H9 (cell line): ENCODE data around the gene RPL39L. TPM values are rescaled to one million over a fixed set of nuclear protein-coding genes. Genes with fewer than 3 reads are reported as not detected.

Experiments
- DNase-seq: peaks from one replicate; pipeline ENCODE4 v3.0.0-alpha.2; 2017
- H2AFZ ChIP-seq: one replicate; pipeline ENCODE4 v1.6.1; 2013; ENCODE audit warnings: mild to moderate bottlenecking, low read length, control low read depth, moderate library complexity
- H2AK5ac ChIP-seq: 2 replicates; pipeline ENCODE4 v1.6.1; 2013; ENCODE audit warnings: low read length, control low read depth, mixed read lengths; ENCODE audit not compliant: insufficient read length
- H2BK120ac ChIP-seq: one replicate; pipeline ENCODE4 v1.6.1; 2013; ENCODE audit warnings: low read depth, mild to moderate bottlenecking, low read length, control low read depth, inconsistent platforms; ENCODE audit not compliant: poor library complexity, severe bottlenecking
- H2BK12ac ChIP-seq: 2 replicates; pipeline ENCODE4 v1.6.1; 2013; ENCODE audit warnings: low read length, control low read depth, mixed read lengths, low read depth; ENCODE audit not compliant: insufficient read length
- H2BK15ac ChIP-seq: 2 replicates; pipeline ENCODE4 v1.6.1; 2013; ENCODE audit warnings: low read depth, low read length, control low read depth
- H2BK20ac ChIP-seq: one replicate; pipeline ENCODE4 v1.6.1; 2013; ENCODE audit warnings: low read depth, mild to moderate bottlenecking, low read length, control low read depth, inconsistent platforms; ENCODE audit not compliant: poor library complexity, severe bottlenecking
- H2BK5ac ChIP-seq: 2 replicates; pipeline ENCODE4 v1.6.1; 2013; ENCODE audit warnings: low read length, control low read depth, mixed read lengths; ENCODE audit not compliant: insufficient read length
- H3K14ac ChIP-seq: 2 replicates; pipeline ENCODE4 v1.6.1; 2013; ENCODE audit warnings: low read length, control low read depth; ENCODE audit not compliant: insufficient read depth
- H3K18ac ChIP-seq: 2 replicates; pipeline ENCODE4 v1.6.1; 2013; ENCODE audit warnings: low read depth, mild to moderate bottlenecking, mixed read lengths, low read length, control low read depth; ENCODE audit not compliant: insufficient read length
- H3K23ac ChIP-seq: 2 replicates; pipeline ENCODE4 v1.6.1; 2013; ENCODE audit warnings: low read length, control low read depth, mixed read lengths, low read depth; ENCODE audit not compliant: insufficient read length
- H3K23me2 ChIP-seq: 2 replicates; pipeline ENCODE4 v1.6.1; 2013; ENCODE audit warnings: low read depth, mild to moderate bottlenecking, mixed read lengths, low read length, control low read depth; ENCODE audit not compliant: insufficient read length, poor library complexity, severe bottlenecking
- H3K27ac ChIP-seq: 2 replicates; pipeline ENCODE4 v1.5.1; 2013; ENCODE audit warnings: low read length, control low read depth, mixed read lengths, low read depth; ENCODE audit not compliant: insufficient read length
- H3K27me3 ChIP-seq: 2 replicates; pipeline ENCODE4 v1.6.1; 2013; ENCODE audit warnings: low read length, control low read depth, inconsistent platforms; ENCODE audit not compliant: insufficient read depth
- H3K4ac ChIP-seq: 2 replicates; pipeline ENCODE4 v1.6.1; 2013; ENCODE audit warnings: low read depth, mild to moderate bottlenecking, control low read depth, inconsistent platforms, low read length, moderate library complexity
- H3K4me1 ChIP-seq: 2 replicates; pipeline ENCODE4 v1.6.1; 2013; ENCODE audit warnings: low read length, control low read depth, inconsistent platforms; ENCODE audit not compliant: insufficient read depth
- H3K4me2 ChIP-seq: 2 replicates; pipeline ENCODE4 v1.6.1; 2013; ENCODE audit warnings: low read length, control low read depth, mixed read lengths; ENCODE audit not compliant: insufficient read length, insufficient read depth
- H3K56ac ChIP-seq: 2 replicates; pipeline ENCODE4 v1.6.1; 2013; ENCODE audit warnings: low read depth, mild to moderate bottlenecking, mixed read lengths, low read length, control low read depth; ENCODE audit not compliant: insufficient read length
- H3K79me1 ChIP-seq: 2 replicates; pipeline ENCODE4 v1.6.1; 2013; ENCODE audit warnings: low read depth, mild to moderate bottlenecking, moderate library complexity, low read length, control low read depth, inconsistent platforms; ENCODE audit not compliant: insufficient read depth, poor library complexity, severe bottlenecking
- H3K79me2 ChIP-seq: 2 replicates; pipeline ENCODE4 v1.6.1; 2013; ENCODE audit warnings: low read length, control low read depth, inconsistent platforms; ENCODE audit not compliant: insufficient read depth
- H3K9ac ChIP-seq: 2 replicates; pipeline ENCODE4 v1.6.1; 2013; ENCODE audit warnings: low read length, control low read depth, mixed read lengths; ENCODE audit not compliant: insufficient read length; ENCODE audit errors: extremely low read depth
- H3K9me3 ChIP-seq: one replicate; pipeline ENCODE4 v1.6.1; 2013; ENCODE audit warnings: low read depth, low read length, inconsistent platforms; ENCODE audit not compliant: control insufficient read depth
- H3T11ph ChIP-seq: one replicate; pipeline ENCODE4 v1.6.1; 2013; ENCODE audit warnings: mild to moderate bottlenecking, low read length, control low read depth, inconsistent platforms
- H4K20me1 ChIP-seq: one replicate; pipeline ENCODE4 v1.6.1; 2013; ENCODE audit not compliant: control insufficient read depth, insufficient read length, insufficient read depth
- H4K5ac ChIP-seq: 2 replicates; pipeline ENCODE4 v1.6.1; 2013; ENCODE audit warnings: low read depth, mild to moderate bottlenecking, mixed read lengths, low read length, control low read depth; ENCODE audit not compliant: insufficient read length
- H4K8ac ChIP-seq: replicated peaks from 2 replicates; pipeline ENCODE4 v1.6.1; 2013; ENCODE audit warnings: low read length, control low read depth, mixed read lengths, low read depth; ENCODE audit not compliant: insufficient read length
- H4K91ac ChIP-seq: 2 replicates; pipeline ENCODE4 v1.6.1; 2013; ENCODE audit warnings: low read depth, mild to moderate bottlenecking, moderate library complexity, mixed read lengths, low read length, control low read depth; ENCODE audit not compliant: insufficient read length
- H3K27ac Mint-ChIP-seq, 3 experiments: 2 replicates in 2 of 3; 3 replicates in 1 of 3; pipeline ENCODE4 v1.8.0; 2020 to 2021; ENCODE audit warnings: mixed read lengths in 3 of 3, mild to moderate bottlenecking in 1 of 3, moderate library complexity in 1 of 3
- H3K27me3 Mint-ChIP-seq: 2 replicates; pipeline ENCODE4 v1.8.0; 2021; ENCODE audit warnings: low read depth, mild to moderate bottlenecking, moderate library complexity, mixed read lengths
- H3K36me3 Mint-ChIP-seq, 3 experiments: 2 replicates in 2 of 3; 3 replicates in 1 of 3; pipeline ENCODE4 v1.8.0; 2020 to 2021; ENCODE audit warnings: low read depth in 3 of 3, mixed read lengths in 3 of 3; ENCODE audit not compliant: insufficient read depth in 1 of 3
- H3K4me1 Mint-ChIP-seq, 2 experiments: 2 replicates each; pipeline ENCODE4 v1.8.0; 2020; ENCODE audit warnings: mixed read lengths in 2 of 2
- H3K4me3 Mint-ChIP-seq, 2 experiments: 2 replicates in 1 of 2; 3 replicates in 1 of 2; pipeline ENCODE4 v1.8.0; 2020 to 2021; ENCODE audit warnings: mild to moderate bottlenecking in 2 of 2, mixed read lengths in 2 of 2, moderate library complexity in 1 of 2
- H3K9me3 Mint-ChIP-seq, 2 experiments: 2 replicates in 1 of 2; 3 replicates in 1 of 2; pipeline ENCODE4 v1.8.0; 2020; ENCODE audit warnings: mild to moderate bottlenecking in 2 of 2, mixed read lengths in 2 of 2, moderate library complexity in 1 of 2
- WGBS: extraction: QIAGEN DNeasy Blood & Tissue Kit; methylation state at CpG from one replicate; pipeline ENCODE4 v1.1.7; 2013; ENCODE audit warnings: missing lambda C conversion rate, low lambda C conversion rate, mixed read lengths; ENCODE audit not compliant: insufficient read length; ENCODE audit errors: extremely low coverage; 5-methylcytosine and 5-hydroxymethylcytosine counted together
- total RNA-seq: library from RNA; stranded (reverse); gene quantifications from 2 replicates; pipeline ENCODE4 v1.2.1, GENCODE V29; 2021
- TF ChIP-seq, protein P1 (sequence below): fragments of 200-600 bp; sonication (generic); conservative IDR thresholded peaks from 3 replicates; pipeline ENCODE4 v1.8.0; 2021; ENCODE audit warnings: antibody characterized with exemption, mild to moderate bottlenecking

Gene RPL39L
- total RNA-seq, 1 experiment from 2014 or later, result 71.7 TPM

DNA sequence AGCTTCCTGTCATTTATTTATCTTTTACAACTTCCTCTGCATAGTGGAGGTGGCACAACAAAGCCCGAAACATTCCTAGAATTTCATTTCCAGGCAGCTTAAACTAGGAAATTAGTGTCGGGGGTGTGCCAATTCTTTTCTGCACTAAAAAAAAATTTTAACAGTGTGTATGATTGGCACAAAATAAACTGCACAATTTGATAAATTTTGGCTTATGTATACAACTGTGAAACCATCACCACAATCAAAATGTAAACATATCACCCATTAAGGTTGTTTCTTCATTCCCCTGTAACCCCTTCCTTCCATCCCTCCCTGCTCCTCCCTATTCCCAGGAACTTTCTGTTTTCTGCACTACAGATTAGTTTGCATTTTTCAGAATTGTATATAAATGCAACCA, 54.7 kb downstream of the RPL39L start:
- H3K23ac ChIP-seq, result no peak overlapping the region
- H2AK5ac ChIP-seq, result no peak overlapping the region
- H3K79me2 ChIP-seq, result no peaks in the 10 kb centered on the region
- peaks cover 15 to 30% of the 10 kb centered on the region in 2 experiments for H3K9me3 Mint-ChIP-seq
- no peak overlapping the region for H4K5ac ChIP-seq
- H4K91ac ChIP-seq, result no peak overlapping the region
- H3K9me3 ChIP-seq, result no peaks in the 10 kb centered on the region
- peaks cover 8 to 17% (median 12%) of the 10 kb centered on the region in 3 experiments; a peak in 6 of 7 replicates for H3K36me3 Mint-ChIP-seq
- H2BK5ac ChIP-seq, result no peak overlapping the region
- H3K18ac ChIP-seq, result no peak overlapping the region
- H3K14ac ChIP-seq, result no peak overlapping the region
- WGBS, result no CpG with 5 or more reads among the region's 2 CpGs
- no peak overlapping the region for H2BK20ac ChIP-seq
- peaks cover 19 to 21% of the 10 kb centered on the region in 2 experiments for H3K4me1 Mint-ChIP-seq
- H3T11ph ChIP-seq, result no peak overlapping the region
- no peak overlapping the region for H2AFZ ChIP-seq
- H3K27ac ChIP-seq, result no peak overlapping the region
- no peaks in the 10 kb centered on the region for H3K79me1 ChIP-seq
- no peak overlapping the region for H4K8ac ChIP-seq
- TF ChIP-seq, protein P1, sequence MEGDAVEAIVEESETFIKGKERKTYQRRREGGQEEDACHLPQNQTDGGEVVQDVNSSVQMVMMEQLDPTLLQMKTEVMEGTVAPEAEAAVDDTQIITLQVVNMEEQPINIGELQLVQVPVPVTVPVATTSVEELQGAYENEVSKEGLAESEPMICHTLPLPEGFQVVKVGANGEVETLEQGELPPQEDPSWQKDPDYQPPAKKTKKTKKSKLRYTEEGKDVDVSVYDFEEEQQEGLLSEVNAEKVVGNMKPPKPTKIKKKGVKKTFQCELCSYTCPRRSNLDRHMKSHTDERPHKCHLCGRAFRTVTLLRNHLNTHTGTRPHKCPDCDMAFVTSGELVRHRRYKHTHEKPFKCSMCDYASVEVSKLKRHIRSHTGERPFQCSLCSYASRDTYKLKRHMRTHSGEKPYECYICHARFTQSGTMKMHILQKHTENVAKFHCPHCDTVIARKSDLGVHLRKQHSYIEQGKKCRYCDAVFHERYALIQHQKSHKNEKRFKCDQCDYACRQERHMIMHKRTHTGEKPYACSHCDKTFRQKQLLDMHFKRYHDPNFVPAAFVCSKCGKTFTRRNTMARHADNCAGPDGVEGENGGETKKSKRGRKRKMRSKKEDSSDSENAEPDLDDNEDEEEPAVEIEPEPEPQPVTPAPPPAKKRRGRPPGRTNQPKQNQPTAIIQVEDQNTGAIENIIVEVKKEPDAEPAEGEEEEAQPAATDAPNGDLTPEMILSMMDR, result no peak
- no peak for DNase-seq
- no peaks in the 10 kb centered on the region for H3K27me3 Mint-ChIP-seq
- no peak overlapping the region for H3K4me2 ChIP-seq
- no peak overlapping the region; a peak in 1 of 7 replicates for H3K27ac Mint-ChIP-seq
- no peak overlapping the region for H2BK15ac ChIP-seq
- no peaks in the 10 kb centered on the region for H4K20me1 ChIP-seq
- no peak overlapping the region for H3K4ac ChIP-seq
- H3K4me3 Mint-ChIP-seq, result no peak overlapping the region
- no peak overlapping the region for H2BK120ac ChIP-seq
- H3K4me1 ChIP-seq, result peaks cover 4% of the 10 kb centered on the region; the same call in 1 of the 2 replicates
- H3K56ac ChIP-seq, result no peak overlapping the region
- no peaks in the 10 kb centered on the region for H3K27me3 ChIP-seq
- H2BK12ac ChIP-seq, result no peak overlapping the region
- H3K23me2 ChIP-seq, result no peaks in the 10 kb centered on the region
- H3K9ac ChIP-seq, result no peak overlapping the region
